ENCODE results near the gene SAFB2.
"Not testable (repeated sequence)": the region's sequence is repeated elsewhere in the genome, so short reads cannot be mapped to it uniquely, and the experiment has no call there.

SAFB2 gene

GRCh38 chr19:5632657-5633056 is 10.1 kb upstream of the SAFB2 start:
- DNase-seq (ENCODE audit: low read depth, low spot score): no peak

- DNase-seq (ENCODE audit: low read depth, low spot score): no peak
Measured at GRCh38 chr19:5632241-5632612, 9.7 kb upstream of the SAFB2 start.

GRCh38 chr19:5631567-5632240 is 9.1 kb upstream of the SAFB2 start:
- DNase-seq (ENCODE audit: low read depth, low spot score): no peak

- DNase-seq (ENCODE audit: low read depth, low spot score): no peak
Measured at GRCh38 chr19:5628919-5629481, 6.4 kb upstream of the SAFB2 start.

- DNase-seq (ENCODE audit: low read depth, low spot score): peak; percentile 33
Measured at GRCh38 chr19:5628461-5628860, 5.9 kb upstream of the SAFB2 start.

- DNase-seq (ENCODE audit: low read depth, low spot score): peak; percentile 15
Measured at GRCh38 chr19:5627395-5627904, 4.9 kb upstream of the SAFB2 start.

- no peak for DNase-seq (ENCODE audit: low read depth, low spot score)
Measured at GRCh38 chr19:5625641-5626040, 3.1 kb upstream of the SAFB2 start.

GRCh38 chr19:5624741-5625278 is 2.2 kb upstream of the SAFB2 start:
- DNase-seq (ENCODE audit: low read depth, low spot score): peak; percentile 20

GRCh38 chr19:5624018-5624663 is 1.6 kb upstream of the SAFB2 start:
- DNase-seq (ENCODE audit: low read depth, low spot score): peak; percentile 65

GRCh38 chr19:5623397-5624017 is 931 bp upstream of the SAFB2 start:
- peak; percentile 25 for DNase-seq (ENCODE audit: low read depth, low spot score)

- DNase-seq (ENCODE audit: low read depth, low spot score): peak; percentile 33
Measured at GRCh38 chr19:5621945-5622464, 571 bp downstream of the SAFB2 start.

- no peak for DNase-seq (ENCODE audit: low read depth, low spot score)
Measured at GRCh38 chr19:5621311-5621944, 1.1 kb downstream of the SAFB2 start.

GRCh38 chr19:5619946-5620345 is 2.6 kb downstream of the SAFB2 start:
- DNase-seq (ENCODE audit: low read depth, low spot score): no peak

GRCh38 chr19:5618591-5618990 is 4.0 kb downstream of the SAFB2 start:
- no peak for DNase-seq (ENCODE audit: low read depth, low spot score)

- DNase-seq (ENCODE audit: low read depth, low spot score): no peak
Measured at GRCh38 chr19:5617080-5617479, 5.5 kb downstream of the SAFB2 start.

- peak; percentile 47 for DNase-seq (ENCODE audit: low read depth, low spot score)
Measured at GRCh38 chr19:5615756-5616327, 6.7 kb downstream of the SAFB2 start.

- DNase-seq (ENCODE audit: low read depth, low spot score): no peak
Measured at GRCh38 chr19:5612891-5613865, 9.4 kb downstream of the SAFB2 start.

GRCh38 chr19:5609881-5610448 is 12.6 kb downstream of the SAFB2 start:
- DNase-seq (ENCODE audit: low read depth, low spot score): no peak

- DNase-seq (ENCODE audit: low read depth, low spot score): not testable (repeated sequence)
Measured at GRCh38 chr19:5608766-5609165, 13.8 kb downstream of the SAFB2 start.

GRCh38 chr19:5608291-5608690 is 14.3 kb downstream of the SAFB2 start:
- no peak for DNase-seq (ENCODE audit: low read depth, low spot score)

Data from astrocyte of the hippocampus (primary cell).